ENCODE data around the gene TMEM88.

- TF ChIP-seq CTCF (conservative IDR thresholded peaks at IDR 0.05; ENCODE audit: low read length) (no peak), EZH2phosphoT487 (IDR thresholded peaks at IDR 0.05; ENCODE audit: borderline replicate concordance) (no peak)
These were observed 11.7 kb upstream of the TMEM88 start for GRCh38 chr17:7843257-7843535.

Data from Loucy (cell line).